ACHN (cell line): ENCODE results near the gene DENND2C.

ENCODE experiments used
- DNase-seq: peaks from one replicate; pipeline ENCODE4 v3.0.0-alpha.2; 2015
- in situ Hi-C: cut with HindIII; loops from 2 replicates; pipeline ENCODE4 v1.10.0; 2017; ENCODE audit warnings: low sequenced_read_pairs, low pct_ligation_motif_present, low pct_unique_long_range_greater_than_20kb

DENND2C gene, protein sequence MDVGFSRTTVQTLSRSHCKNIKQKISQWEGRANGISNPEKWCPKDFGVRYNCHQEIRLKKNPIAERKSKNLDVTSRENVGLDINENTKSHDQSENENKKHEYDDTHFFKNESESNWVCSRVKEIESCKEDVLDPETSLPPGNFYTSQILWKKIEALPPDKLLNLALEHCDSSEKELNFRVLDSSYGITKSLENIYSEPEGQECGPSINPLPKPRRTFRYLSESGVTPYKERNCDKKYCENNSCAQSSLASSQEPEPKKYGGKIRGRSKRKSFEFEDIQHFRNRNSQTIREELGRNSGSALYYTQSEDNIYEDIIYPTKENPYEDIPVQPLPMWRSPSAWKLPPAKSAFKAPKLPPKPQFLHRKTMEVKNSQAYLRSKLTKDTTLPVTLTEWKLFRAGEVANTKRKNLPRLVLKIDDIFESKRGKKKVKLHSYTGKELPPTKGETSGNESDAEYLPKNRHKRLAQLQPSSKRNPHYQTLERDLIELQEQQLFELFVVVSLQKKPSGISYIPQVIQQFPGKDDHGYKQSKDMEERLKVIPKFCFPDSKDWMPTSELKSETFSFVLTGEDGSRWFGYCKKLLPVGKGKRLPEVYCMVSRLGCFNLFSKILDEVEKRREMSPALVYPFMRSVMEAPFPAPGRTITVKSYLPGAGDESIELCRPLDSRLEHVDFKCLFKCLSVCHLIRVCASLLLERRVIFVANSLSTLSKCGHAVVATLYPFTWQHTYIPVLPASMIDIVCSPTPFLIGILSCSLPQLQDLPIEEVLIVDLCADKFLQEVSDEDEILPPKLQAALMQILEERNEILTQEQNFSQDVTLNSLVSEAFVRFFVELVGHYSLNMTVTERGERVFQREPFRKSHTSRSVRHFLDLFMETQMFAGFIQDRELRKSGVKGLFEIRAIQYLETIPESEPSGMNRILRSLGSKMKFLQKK

DNA sequence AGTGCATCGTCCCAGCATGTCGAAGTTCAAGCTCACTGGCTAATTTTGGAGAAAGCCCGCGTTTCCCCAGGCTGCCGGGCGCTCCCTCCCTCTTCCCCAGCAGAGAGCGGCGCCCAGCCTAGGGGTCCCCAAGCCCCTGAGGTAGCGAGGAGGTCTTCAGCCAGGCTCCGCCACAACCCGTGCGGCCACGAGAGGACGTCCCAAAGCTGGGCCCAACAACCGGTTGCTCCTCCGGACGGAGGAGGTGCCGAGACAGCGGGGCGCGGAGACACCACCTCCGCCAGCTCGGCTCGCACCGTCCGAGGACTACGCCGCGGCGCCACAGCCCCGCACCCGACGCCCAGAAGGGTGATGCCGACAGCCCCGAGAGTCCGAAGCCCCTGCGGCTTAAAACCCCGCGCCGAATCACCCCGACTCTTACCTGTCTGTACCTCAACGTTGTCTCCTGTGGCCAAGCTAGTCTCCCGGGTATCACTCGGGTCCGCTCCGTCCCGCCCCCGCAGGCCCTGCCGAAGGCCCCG is at the start of gene DENND2C:
Gene DENND2C, minus strand, starts transcription at position 488 of the 521 bp plus-strand sequence. CDS start 44,065 bp downstream, outside the sequence.
- no peak for DNase-seq
- in situ Hi-C loops: no loop called here

DNA sequence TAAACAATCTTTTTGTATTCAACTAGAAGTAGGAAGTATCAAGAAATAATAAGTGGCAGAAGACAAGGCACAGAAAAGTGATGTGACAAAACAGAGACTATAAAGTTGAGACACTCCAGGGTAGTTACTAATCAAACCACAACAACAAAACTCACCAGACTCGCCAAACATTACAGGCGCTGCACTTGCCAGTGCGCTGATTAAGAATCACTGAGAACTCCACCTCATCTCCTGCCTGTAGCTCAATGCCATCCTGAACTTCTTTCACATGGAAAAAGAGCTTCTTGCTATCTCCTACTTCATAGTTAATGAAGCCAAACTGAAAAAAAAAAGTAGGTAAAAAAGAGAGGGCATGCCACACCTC is 49.6 kb upstream of the DENND2C start:
- DNase-seq: peak; percentile 16
- in situ Hi-C loops: no loop called here

DNA sequence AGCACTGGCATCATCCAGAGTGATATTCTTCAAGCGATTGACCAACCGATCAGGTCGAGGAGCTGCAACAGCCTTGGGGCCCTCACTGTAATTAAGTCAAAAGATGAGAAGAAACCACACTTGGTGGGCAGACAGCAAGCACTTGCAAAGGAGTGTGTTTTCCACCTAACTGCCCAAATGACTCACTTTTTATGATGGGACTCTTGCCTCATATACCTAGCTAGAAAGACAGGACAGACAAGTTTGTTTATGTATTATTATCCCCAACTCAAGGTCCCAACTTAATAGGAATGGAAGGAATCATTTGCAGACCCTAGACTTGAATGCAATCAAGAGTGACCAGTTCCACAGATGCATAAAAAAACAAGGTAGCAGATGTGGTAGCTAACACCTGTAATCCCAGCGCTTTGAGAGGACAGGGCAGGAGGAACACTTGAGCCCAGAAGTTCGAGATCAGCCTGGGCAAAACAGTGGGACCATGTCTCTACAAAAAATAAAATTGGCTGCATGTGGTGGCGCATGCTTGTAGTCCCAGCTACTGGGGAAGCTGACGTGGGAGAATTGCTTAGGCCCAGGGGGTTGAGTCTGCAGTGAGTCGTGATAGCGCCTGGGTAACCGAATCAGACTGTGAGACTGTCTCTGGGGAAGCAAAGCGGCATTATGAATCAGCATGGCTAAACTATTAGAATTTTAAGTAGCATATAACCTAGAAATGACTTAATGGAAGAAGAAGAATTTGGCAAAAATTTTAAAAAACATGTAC is 49.0 kb upstream of the DENND2C start:
- in situ Hi-C loops: no loop called here

GRCh38 chr1:114716304-114717170 is 46.7 kb upstream of the DENND2C start, which contains the start of gene NRAS:
TSS of gene NRAS (minus strand) at chr1:114716771. CDS start at chr1:114716160, 611 bp downstream.
- peak; percentile 91 for DNase-seq
- in situ Hi-C loops: no loop called here

More for the DNA sequence above, 49.0 kb upstream of the DENND2C start:
- peak; percentile 33 for DNase-seq

DNA sequence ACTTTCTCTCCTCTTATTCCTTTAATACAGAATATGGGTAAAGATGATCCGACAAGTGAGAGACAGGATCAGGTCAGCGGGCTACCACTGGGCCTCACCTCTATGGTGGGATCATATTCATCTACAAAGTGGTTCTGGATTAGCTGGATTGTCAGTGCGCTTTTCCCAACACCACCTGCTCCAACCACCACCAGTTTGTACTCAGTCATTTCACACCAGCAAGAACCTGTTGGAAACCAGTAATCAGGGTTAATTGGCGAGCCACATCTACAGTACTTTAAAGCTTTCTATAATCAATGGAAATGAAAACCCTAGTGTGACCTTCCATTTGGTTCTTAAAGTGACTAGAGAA is 46.1 kb upstream of the DENND2C start:
- in situ Hi-C loops: no loop called here
- DNase-seq: peak; percentile 1

DNA sequence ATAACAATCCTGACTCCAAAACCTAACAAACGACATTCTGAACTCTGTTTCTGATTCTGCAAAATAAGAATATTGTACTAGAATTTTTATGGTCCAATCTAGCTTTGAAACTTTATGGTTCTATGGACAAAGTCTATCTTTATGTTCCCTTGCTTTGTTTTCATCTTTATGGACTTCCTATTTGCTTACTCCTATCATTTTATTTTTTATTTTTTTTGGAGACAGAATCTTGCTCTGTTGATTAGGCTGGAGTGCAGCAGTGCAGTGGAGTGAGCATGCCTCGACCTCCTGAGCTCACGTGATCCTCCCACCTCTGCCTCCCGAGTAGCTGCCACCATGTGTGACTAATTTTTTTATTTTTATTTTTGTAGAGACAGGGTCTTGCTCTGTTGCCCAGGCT is 43.1 kb upstream of the DENND2C start:
- DNase-seq: no peak
- in situ Hi-C loops: no loop called here

DNA sequence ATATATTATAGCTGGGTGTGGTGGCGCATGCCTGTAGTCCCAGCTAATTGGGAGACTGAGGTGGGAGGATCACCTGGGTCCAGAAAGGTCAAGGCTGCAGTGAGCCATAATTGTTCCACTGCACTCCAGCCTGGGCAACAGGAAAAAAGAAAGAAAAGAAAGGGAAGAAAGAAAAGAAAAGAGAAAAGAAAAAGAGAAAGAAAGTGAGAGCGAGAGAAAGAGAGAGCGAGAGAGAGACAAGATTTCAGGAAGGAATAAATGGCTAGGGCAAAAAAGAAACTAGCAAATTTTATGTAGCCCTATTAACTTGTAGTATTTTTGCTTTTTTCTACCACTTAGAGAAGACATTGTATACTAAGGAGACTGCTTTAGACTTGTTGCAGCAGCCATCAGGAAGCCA is 40.5 kb upstream of the DENND2C start:
- in situ Hi-C loops: no loop called here
- no peak for DNase-seq

- DNase-seq: no peak
- in situ Hi-C loops: no loop called here
These were observed 37.8 kb upstream of the DENND2C start for GRCh38 chr1:114707604-114708003.

DNA sequence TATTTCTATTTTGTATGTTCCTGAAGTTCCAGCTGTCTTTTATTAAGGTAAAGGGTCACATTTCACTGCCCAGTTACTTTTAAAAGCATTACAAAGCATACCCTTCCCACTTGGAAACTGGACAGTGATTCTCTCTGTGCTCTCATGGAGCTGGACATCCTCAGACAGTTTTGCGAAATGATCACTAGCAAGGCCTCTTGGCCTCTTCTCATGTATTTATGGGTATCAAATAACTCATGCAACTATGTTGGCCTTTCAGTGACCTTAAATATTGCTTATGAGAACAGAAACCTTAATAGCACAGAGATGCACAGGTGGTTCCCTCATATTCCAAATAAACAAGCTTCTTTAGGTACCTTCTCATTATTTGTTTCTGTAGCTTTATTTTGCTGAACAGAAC is 33.4 kb upstream of the DENND2C start:
- no peak for DNase-seq
- in situ Hi-C loops: no loop called here

- DNase-seq: no peak
- in situ Hi-C loops: no loop called here
These were observed 32.9 kb upstream of the DENND2C start for GRCh38 chr1:114702737-114703136.

GRCh38 chr1:114701931-114702330 is 32.1 kb upstream of the DENND2C start:
- in situ Hi-C loops: no loop called here
- DNase-seq: no peak

GRCh38 chr1:114700036-114700600 is 30.3 kb upstream of the DENND2C start:
- in situ Hi-C loops: no loop called here
- DNase-seq: no peak

DNA sequence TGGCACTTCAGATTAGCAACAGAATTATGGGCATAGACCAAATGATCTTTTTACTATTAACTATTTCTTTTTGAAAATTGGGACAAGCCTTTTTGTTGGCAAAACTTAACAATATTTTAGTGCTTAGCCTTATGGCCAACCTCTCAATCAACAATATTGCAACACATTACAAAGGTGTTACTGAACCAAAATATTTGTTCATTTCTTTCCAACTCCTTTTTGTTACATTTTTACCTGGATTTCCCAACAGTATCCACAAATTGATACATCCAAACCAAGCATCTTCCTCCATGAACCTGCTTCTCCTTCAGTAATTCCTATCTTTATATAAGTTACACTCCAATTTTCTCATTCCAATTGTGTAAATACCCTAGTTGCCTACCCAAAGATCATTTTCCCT is 27.0 kb upstream of the DENND2C start:
- no peak for DNase-seq
- in situ Hi-C loops: no loop called here

- in situ Hi-C loops: no loop called here
- no peak for DNase-seq
These were observed 25.7 kb upstream of the DENND2C start, which contains the start of gene AMPD1 for GRCh38 chr1:114695430-114696058. TSS of gene AMPD1 (minus strand) at chr1:114695546. CDS start at chr1:114695471, 75 bp downstream.

GRCh38 chr1:114694540-114695310 is 24.9 kb upstream of the DENND2C start:
- DNase-seq: no peak

GRCh38 chr1:114692947-114693346 is 23.1 kb upstream of the DENND2C start:
- DNase-seq: no peak
- in situ Hi-C loops: no loop called here

More at GRCh38 chr1:114694540-114695310, 24.9 kb upstream of the DENND2C start:
- in situ Hi-C loops: no loop called here
